K562 (cell line): ENCODE data around the gene XPNPEP3. TPM values are rescaled to one million over a fixed set of nuclear protein-coding genes. Genes with fewer than 3 reads are reported as not detected.

ENCODE experiments used
- ATAC-seq: fragments of 200-7000 bp; cut with Tn5 transposase; 3 replicates; pipeline ENCODE4 v1.9.1; 2020; ENCODE audit warnings: moderate library complexity
- BruUV-seq: library from RNA; stranded (reverse); fragments of 400-500 nt; replicated peaks from 2 replicates; lab custom pipeline; 2021; lab: Mats Ljungman, UMichigan
- CTCF ChIA-PET: fragments of 300-600 bp; formaldehyde crosslinking; extraction: SDS; loops from one replicate; lab custom pipeline; 2021; ENCODE audit warnings: low intra/inter-chr PET ratio; lab: Yijun Ruan, JAX
- POLR2A ChIA-PET: fragments of 300-600, 350-650 bp; sonication (Branson Sonifier 250); formaldehyde crosslinking; extraction: SDS; loops from one replicate; lab custom pipeline; 2021; ENCODE audit warnings: antibody characterized with exemption, inconsistent platforms; lab: Yijun Ruan, JAX
- DNase-seq, 4 experiments: peaks; one replicate each; pipeline versions ENCODE4 v3.0.0 to v3.0.0-alpha.2; 2011 to 2018; ENCODE audit warnings: low spot score in 3 of 4, mixed read lengths in 3 of 4; ENCODE audit errors: extremely low read depth in 1 of 4
- FAIRE-seq: peaks from 2 replicates; lab custom pipeline; 2011; peaks lifted over from hg19 to GRCh38; lab: Jason Lieb, UNC
- H2AFZ ChIP-seq: 2 replicates; pipeline ENCODE4 v1.6.0; 2011; ENCODE audit warnings: low read depth, low read length, control low read depth, inconsistent platforms
- H3K27ac ChIP-seq: fragments of 200-600 bp; 3 replicates; pipeline ENCODE4 v1.8.0; 2011; ENCODE audit warnings: low read depth, mild to moderate bottlenecking, control low read depth, inconsistent platforms, low read length, moderate library complexity, mixed read lengths; ENCODE audit errors: extremely low read depth
- H3K27me3 ChIP-seq, 2 experiments: fragments of 300-600 bp in 1 of 2; 2 replicates in 1 of 2; 3 replicates in 1 of 2; pipeline versions ENCODE4 v1.6.0 to v1.8.0; 2011; ENCODE audit warnings: inconsistent platforms in 2 of 2, low read length in 2 of 2, mild to moderate bottlenecking in 1 of 2, mixed read lengths in 1 of 2, moderate library complexity in 1 of 2; ENCODE audit not compliant: control insufficient read depth in 2 of 2, insufficient read depth in 2 of 2
- H3K36me3 ChIP-seq: fragments of 300-600 bp; 3 replicates; pipeline ENCODE4 v1.8.0; 2011; ENCODE audit warnings: mild to moderate bottlenecking, low read length, inconsistent platforms; ENCODE audit not compliant: control insufficient read depth, insufficient read depth
- H3K4me1 ChIP-seq, 2 experiments: fragments of 200-600 bp in 1 of 2; replicated peaks in 1 of 2; 2 replicates in 1 of 2; 3 replicates in 1 of 2; pipeline versions ENCODE4 v1.5.1 to v1.8.0; 2011; ENCODE audit warnings: inconsistent platforms in 2 of 2, low read length in 2 of 2, mild to moderate bottlenecking in 1 of 2, mixed read lengths in 1 of 2, moderate library complexity in 1 of 2; ENCODE audit not compliant: control insufficient read depth in 2 of 2, insufficient read depth in 2 of 2
- H3K4me2 ChIP-seq: 2 replicates; pipeline ENCODE4 v1.6.1; 2011; ENCODE audit warnings: low read length, control low read depth, inconsistent platforms, mixed read lengths; ENCODE audit not compliant: insufficient read depth
- H3K4me3 ChIP-seq: fragments of 200-600 bp; sonication (generic), shearing (Covaris generic); 2 replicates; pipeline ENCODE4 v1.5.1; 2016; ENCODE audit warnings: control low read depth, inconsistent platforms
- H3K79me2 ChIP-seq: fragments of 200-600 bp; 3 replicates; pipeline ENCODE4 v1.8.0; 2011; ENCODE audit warnings: low read length, inconsistent platforms; ENCODE audit not compliant: control insufficient read depth, insufficient read depth
- H3K9ac ChIP-seq, 2 experiments: 2 replicates each; pipeline versions ENCODE4 v1.6.0 to v1.6.1; 2011; ENCODE audit warnings: low read depth in 2 of 2, low read length in 2 of 2, control low read depth in 1 of 2, inconsistent platforms in 1 of 2, mild to moderate bottlenecking in 1 of 2, mixed read lengths in 1 of 2; ENCODE audit not compliant: insufficient read depth in 1 of 2
- H3K9me1 ChIP-seq: one replicate; pipeline ENCODE4 v1.6.0; 2011; ENCODE audit warnings: inconsistent platforms, mild to moderate bottlenecking, low read length, moderate library complexity; ENCODE audit not compliant: control insufficient read depth, insufficient read depth
- H3K9me3 ChIP-seq: replicated peaks from 2 replicates; pipeline ENCODE4 v1.5.1; 2011; ENCODE audit warnings: low read depth, low read length, inconsistent platforms; ENCODE audit not compliant: control insufficient read depth, insufficient read depth
- H4K20me1 ChIP-seq: replicated peaks from 2 replicates; pipeline ENCODE4 v1.6.1; 2011; ENCODE audit warnings: low read length, inconsistent platforms, mixed read lengths; ENCODE audit not compliant: control insufficient read depth, insufficient read depth
- FOXK2 ChIP-seq, 2 experiments: fragments of 450-650 bp; IDR thresholded peaks in 1 of 2; conservative IDR thresholded peaks in 1 of 2; 2 replicates each; pipeline ENCODE4 v1.6.1; 2016; ENCODE audit warnings: low read depth in 2 of 2, mild to moderate bottlenecking in 1 of 2
- HCFC1 ChIP-seq: IDR thresholded peaks from 2 replicates; pipeline ENCODE4 v1.6.1; 2012; ENCODE audit warnings: low read depth, low read length, improper control_type of control experiment
- HIVEP1 ChIP-seq: fragments of 250-450 bp; sonication (Bioruptor Pico); IDR thresholded peaks from 2 replicates; pipeline ENCODE4 v1.4.0; 2020; ENCODE audit warnings: mild to moderate bottlenecking
- HNRNPH1 ChIP-seq: fragments of 200-400 bp; formaldehyde crosslinking; optimal IDR thresholded peaks from 2 replicates; pipeline ENCODE3; 2017; ENCODE audit warnings: low read depth, mild to moderate bottlenecking, low read length, moderate library complexity
- MAFG ChIP-seq: fragments of 450-650 bp; conservative IDR thresholded peaks from 2 replicates; pipeline ENCODE4 v1.6.1; 2016; ENCODE audit warnings: missing genetic modification characterization, missing compliant biosample characterization
- POU5F1 ChIP-seq: fragments of 150-350 bp; IDR thresholded peaks from 2 replicates; pipeline ENCODE4 v1.6.1; 2014; ENCODE audit warnings: borderline replicate concordance, low read length, low read depth, mild to moderate bottlenecking; ENCODE audit not compliant: partially characterized antibody
- SAFB2 ChIP-seq: fragments of 200-400 bp; formaldehyde crosslinking; IDR thresholded peaks from 2 replicates; pipeline ENCODE4 v1.6.1; 2018; ENCODE audit warnings: borderline replicate concordance, low read length, low read depth, moderate library complexity; ENCODE audit not compliant: severe bottlenecking
- SIN3A ChIP-seq, 2 experiments: fragments of 150-350 bp in 1 of 2; IDR thresholded peaks; 2 replicates each; pipeline ENCODE4 v1.6.1; 2011 to 2016; ENCODE audit warnings: borderline replicate concordance in 2 of 2, low read depth in 2 of 2, low read length in 2 of 2, mild to moderate bottlenecking in 2 of 2, moderate library complexity in 2 of 2; ENCODE audit not compliant: control insufficient read depth in 1 of 2
- ZNF12 ChIP-seq: sonication (generic); formaldehyde crosslinking; IDR thresholded peaks from 2 replicates; pipeline ENCODE4 v1.4.0; 2020; ENCODE audit warnings: mild to moderate bottlenecking, missing genetic modification reagents
- ZNF311 ChIP-seq: fragments of 250-450 bp; sonication (Bioruptor Pico); IDR thresholded peaks from 2 replicates; pipeline ENCODE4 v1.4.0; 2020; ENCODE audit warnings: mild to moderate bottlenecking, moderate library complexity
- ZNF584 ChIP-seq: fragments of 200-800 bp; sonication (Bioruptor generic); IDR thresholded peaks from 2 replicates; pipeline ENCODE4 v1.6.1; 2016; ENCODE audit warnings: low read depth, mild to moderate bottlenecking, missing genetic modification characterization, missing compliant biosample characterization
- WGBS: fragments of 100-300 bp; shearing (Covaris generic); methylation state at CpG from one replicate; pipeline ENCODE4 v1.1.6; 2016; ENCODE audit warnings: low coverage, mixed read lengths; ENCODE audit not compliant: insufficient coverage; ENCODE audit errors: missing lambda C conversion rate; 5-methylcytosine and 5-hydroxymethylcytosine counted together
- in situ Hi-C: fragments of 300-500 bp; cut with MboI; formaldehyde crosslinking; loops from 4 replicates; pipeline ENCODE4 v1.15.0; 2018; ENCODE audit warnings: inconsistent platforms, mixed read lengths
- intact Hi-C: fragments of 100-400 bp; cut with micrococcal nuclease; formaldehyde crosslinking; loops from 2 replicates; pipeline ENCODE4 v1.14.2; 2022
- polyA plus RNA-seq, 8 experiments: library from polyadenylated mRNA; depleted of rRNA in 4 of 8; stranded (reverse) in 5 of 8; unstranded in 3 of 8; fragments of >200 nt; fragmentation: Nextera tagmentation in 2 of 8; fragmentation: Illumina TruSeq in 1 of 8; extraction: Ambion mirVana in 2 of 8; extraction: Trizol in 1 of 8; gene quantifications; 2 replicates each; pipeline versions ENCODE4 v1.2.1 to v1.2.3, GENCODE V29; 2011 to 2014; ENCODE audit warnings: inconsistent platforms in 1 of 8, missing spikeins in 1 of 8
- total RNA-seq, 7 experiments: library from RNA; depleted of rRNA in 6 of 7; stranded (reverse); fragments of >200 nt in 6 of 7; fragmentation: Illumina TruSeq in 2 of 7; extraction: Trizol in 2 of 7; gene quantifications; 2 replicates each; pipeline versions ENCODE4 v1.2.1 to v1.2.3, GENCODE V29; 2011 to 2021; ENCODE audit warnings: low replicate concordance in 1 of 7
- TF ChIP-seq, protein P1 (sequence below), 3 experiments: IDR thresholded peaks in 2 of 3; conservative IDR thresholded peaks in 1 of 3; 2 replicates each; pipeline ENCODE4 v1.5.1; 2011 to 2012; ENCODE audit warnings: low read length in 3 of 3, mild to moderate bottlenecking in 3 of 3, control low read depth in 2 of 3, improper control_type of control experiment in 1 of 3, inconsistent platforms in 1 of 3, low read depth in 1 of 3, mixed read lengths in 1 of 3, moderate library complexity in 1 of 3; ENCODE audit not compliant: insufficient read depth in 2 of 3

XPNPEP3 gene
- total and polyA plus RNA-seq, 9 of the 15 experiments (the other 6 are each of a cell fraction or from before 2014, with no cell fraction given): 9.1 to 22.6 (median 15.6) TPM

- TF ChIP-seq SAFB2: no peak
- TF ChIP-seq, protein P1, sequence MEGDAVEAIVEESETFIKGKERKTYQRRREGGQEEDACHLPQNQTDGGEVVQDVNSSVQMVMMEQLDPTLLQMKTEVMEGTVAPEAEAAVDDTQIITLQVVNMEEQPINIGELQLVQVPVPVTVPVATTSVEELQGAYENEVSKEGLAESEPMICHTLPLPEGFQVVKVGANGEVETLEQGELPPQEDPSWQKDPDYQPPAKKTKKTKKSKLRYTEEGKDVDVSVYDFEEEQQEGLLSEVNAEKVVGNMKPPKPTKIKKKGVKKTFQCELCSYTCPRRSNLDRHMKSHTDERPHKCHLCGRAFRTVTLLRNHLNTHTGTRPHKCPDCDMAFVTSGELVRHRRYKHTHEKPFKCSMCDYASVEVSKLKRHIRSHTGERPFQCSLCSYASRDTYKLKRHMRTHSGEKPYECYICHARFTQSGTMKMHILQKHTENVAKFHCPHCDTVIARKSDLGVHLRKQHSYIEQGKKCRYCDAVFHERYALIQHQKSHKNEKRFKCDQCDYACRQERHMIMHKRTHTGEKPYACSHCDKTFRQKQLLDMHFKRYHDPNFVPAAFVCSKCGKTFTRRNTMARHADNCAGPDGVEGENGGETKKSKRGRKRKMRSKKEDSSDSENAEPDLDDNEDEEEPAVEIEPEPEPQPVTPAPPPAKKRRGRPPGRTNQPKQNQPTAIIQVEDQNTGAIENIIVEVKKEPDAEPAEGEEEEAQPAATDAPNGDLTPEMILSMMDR (IDR thresholded peaks at IDR 0.05 in 2 of 3, conservative IDR thresholded peaks at IDR 0.05 in 1 of 3; ENCODE audit: insufficient read depth in 2 of 3, low read depth in 1 of 3, low read length in 3 of 3): no peak
- no peak for TF ChIP-seq HNRNPH1
- TF ChIP-seq POU5F1: no peak
- TF ChIP-seq ZNF12 (CRISPR knock-in tag): no peak
- no peak for TF ChIP-seq MAFG (tag)
- TF ChIP-seq, all 486 proteins: peak for 0
Observed at GRCh38 chr22:40957601-40958000, 100.7 kb downstream of the XPNPEP3 start (continued).

DNA sequence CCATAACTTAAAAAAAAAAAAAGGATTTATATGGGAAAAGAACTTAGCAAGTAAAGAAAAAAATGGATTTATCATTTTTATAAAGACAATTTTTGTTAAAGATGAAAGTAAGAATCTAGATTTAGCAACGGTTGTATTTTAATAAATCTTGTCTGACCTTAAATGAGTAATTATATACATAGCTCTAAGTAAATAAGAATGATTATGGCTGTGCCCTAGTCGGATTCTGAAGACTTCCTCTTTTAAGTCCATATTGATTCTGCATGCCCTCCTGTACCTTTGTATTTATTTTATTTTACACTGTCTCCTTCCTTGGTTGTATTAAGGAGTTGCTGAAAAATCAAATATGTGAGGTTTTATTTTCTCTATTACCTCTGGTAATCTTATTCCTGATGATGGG lies 101.4 kb downstream of the XPNPEP3 start:
- FAIRE-seq: no peak
- Histone ChIP-seq H3K79me2 (peaks cover 49% of the 10 kb centered on the region), H3K36me3 (peaks cover 53% of the 10 kb centered on the region), H3K27ac (no peak overlapping the region), H4K20me1 (no peaks in the 10 kb centered on the region; the same call in 1 of the 2 replicates), H3K4me2 (no peak overlapping the region), H3K4me3 (no peak overlapping the region), H2AFZ (no peak overlapping the region), H3K4me1 (peaks cover 8 to 15% of the 10 kb centered on the region in 2 experiments; a peak in 4 of 5 replicates), H3K9me3 (no peaks in the 10 kb centered on the region), H3K27me3 (no peaks in the 10 kb centered on the region), H3K9me1 (no peaks in the 10 kb centered on the region), H3K9ac (no peak overlapping the region)
- ChIA-PET POLR2A (interaction anchor here (1.0 to 1.8 kb wide), 2 partner anchors 8 to 64 kb away, joined by 3 to 10 read pairs; no protein-coding TSS in a partner anchor), CTCF (no interaction called here)
- DNase-seq: no peak
- TF ChIP-seq HCFC1 (no peak), FOXK2 (conservative IDR thresholded peaks at IDR 0.05 in 1 of 2, IDR thresholded peaks at IDR 0.05 in 1 of 2; ENCODE audit: low read depth in 2 of 2) (no peak), ZNF584 (CRISPR knock-in tag) (no peak), SIN3A (IDR thresholded peaks at IDR 0.05; ENCODE audit: borderline replicate concordance in 2 of 2, control insufficient read depth in 1 of 2, low read depth in 2 of 2, low read length in 2 of 2) (no peak), ZNF311 (CRISPR knock-in tag) (no peak), HIVEP1 (CRISPR knock-in tag) (no peak), MAFG (tag) (no peak)
- ATAC-seq: no peak
- BruUV-seq: no TSS peak
- WGBS: 88% methylated on average over 2 of the region's 2 CpGs
- in situ Hi-C loops (loop anchor here (10.0 kb wide), 1 partner anchor 127 kb away; no protein-coding TSS in a partner anchor), intact Hi-C loops (no loop called here)
